ENCODE measurements around the gene LPO.

DNA sequence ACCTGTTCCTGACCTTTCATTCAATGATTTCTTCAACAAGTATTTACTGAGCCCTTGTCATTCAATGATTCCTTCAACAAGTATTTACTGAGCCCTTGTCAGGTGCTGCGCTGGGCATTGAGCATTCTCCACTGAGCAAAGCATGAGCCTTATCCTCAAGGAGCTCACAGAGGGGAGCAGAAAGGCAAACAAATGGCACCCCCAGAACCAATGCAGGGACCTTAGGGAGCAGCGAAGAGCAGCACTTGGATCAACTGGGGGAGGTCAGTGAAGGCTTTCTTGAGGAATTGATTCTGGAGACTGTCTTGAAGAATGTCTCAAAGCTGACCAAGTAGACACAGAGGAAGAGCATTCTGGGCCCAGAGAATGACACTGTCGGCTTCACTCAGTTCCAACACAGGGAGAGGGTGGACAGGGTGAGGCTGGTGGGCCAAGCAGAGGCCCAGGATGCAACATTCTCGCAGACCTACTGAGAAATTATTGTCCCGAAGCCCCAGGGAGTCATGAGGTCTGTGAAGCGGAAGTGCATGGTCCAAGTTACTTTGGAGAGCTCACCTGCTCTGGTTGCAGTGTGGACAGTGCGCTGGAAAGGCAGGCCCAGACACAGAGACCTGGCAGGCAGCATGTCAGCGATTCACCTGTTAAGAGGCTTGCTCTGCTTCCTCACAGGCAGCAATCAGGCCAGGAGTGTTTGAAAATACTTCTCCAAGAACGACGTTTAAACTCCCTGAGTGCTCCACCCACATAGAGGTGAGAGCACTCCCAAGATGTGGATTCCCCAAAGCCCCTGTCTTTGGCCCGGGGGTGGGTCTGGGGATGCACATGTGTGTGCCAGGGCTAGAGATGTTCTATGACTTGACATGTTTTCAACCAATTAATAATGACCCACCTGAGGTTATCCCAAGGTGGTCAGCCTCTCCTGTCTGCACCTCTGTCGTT, 45.6 kb downstream of the LPO start:
- TF ChIP-seq, protein P1, sequence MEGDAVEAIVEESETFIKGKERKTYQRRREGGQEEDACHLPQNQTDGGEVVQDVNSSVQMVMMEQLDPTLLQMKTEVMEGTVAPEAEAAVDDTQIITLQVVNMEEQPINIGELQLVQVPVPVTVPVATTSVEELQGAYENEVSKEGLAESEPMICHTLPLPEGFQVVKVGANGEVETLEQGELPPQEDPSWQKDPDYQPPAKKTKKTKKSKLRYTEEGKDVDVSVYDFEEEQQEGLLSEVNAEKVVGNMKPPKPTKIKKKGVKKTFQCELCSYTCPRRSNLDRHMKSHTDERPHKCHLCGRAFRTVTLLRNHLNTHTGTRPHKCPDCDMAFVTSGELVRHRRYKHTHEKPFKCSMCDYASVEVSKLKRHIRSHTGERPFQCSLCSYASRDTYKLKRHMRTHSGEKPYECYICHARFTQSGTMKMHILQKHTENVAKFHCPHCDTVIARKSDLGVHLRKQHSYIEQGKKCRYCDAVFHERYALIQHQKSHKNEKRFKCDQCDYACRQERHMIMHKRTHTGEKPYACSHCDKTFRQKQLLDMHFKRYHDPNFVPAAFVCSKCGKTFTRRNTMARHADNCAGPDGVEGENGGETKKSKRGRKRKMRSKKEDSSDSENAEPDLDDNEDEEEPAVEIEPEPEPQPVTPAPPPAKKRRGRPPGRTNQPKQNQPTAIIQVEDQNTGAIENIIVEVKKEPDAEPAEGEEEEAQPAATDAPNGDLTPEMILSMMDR (IDR thresholded peaks at IDR 0.05; ENCODE audit: poor library complexity) = no peak
- TF ChIP-seq EZH2 (IDR thresholded peaks at IDR 0.05; ENCODE audit: borderline replicate concordance) = no peak

Data from hepatocyte (in vitro differentiated cells).